ENCODE data around the gene CRTC2.
A peak's percentile ranks its signal among the peaks of the same experiment; 100 is the strongest.

Gene CRTC2

DNA sequence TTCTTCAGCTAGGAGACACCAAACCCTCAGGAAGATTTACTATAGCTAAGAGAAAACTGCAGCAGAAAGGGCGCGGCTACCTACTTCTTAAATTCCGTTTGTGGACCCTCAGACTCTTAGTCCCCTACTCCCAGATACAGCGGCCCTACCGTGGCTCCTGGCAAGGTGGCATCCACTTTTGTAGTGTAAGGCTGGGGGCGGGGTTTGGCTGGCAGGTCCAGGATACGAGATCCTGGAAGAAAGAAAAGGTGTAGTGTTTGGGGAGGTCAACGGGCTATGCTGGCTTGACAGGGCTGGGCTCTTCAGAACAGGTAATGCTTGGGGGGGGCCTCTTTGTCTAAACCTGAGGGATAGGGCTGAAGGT lies 9.6 kb upstream of the CRTC2 start:
- no peak for TF ChIP-seq EZH2phosphoT487 (IDR thresholded peaks at IDR 0.05; ENCODE audit: borderline replicate concordance)
- TF ChIP-seq, protein P1, sequence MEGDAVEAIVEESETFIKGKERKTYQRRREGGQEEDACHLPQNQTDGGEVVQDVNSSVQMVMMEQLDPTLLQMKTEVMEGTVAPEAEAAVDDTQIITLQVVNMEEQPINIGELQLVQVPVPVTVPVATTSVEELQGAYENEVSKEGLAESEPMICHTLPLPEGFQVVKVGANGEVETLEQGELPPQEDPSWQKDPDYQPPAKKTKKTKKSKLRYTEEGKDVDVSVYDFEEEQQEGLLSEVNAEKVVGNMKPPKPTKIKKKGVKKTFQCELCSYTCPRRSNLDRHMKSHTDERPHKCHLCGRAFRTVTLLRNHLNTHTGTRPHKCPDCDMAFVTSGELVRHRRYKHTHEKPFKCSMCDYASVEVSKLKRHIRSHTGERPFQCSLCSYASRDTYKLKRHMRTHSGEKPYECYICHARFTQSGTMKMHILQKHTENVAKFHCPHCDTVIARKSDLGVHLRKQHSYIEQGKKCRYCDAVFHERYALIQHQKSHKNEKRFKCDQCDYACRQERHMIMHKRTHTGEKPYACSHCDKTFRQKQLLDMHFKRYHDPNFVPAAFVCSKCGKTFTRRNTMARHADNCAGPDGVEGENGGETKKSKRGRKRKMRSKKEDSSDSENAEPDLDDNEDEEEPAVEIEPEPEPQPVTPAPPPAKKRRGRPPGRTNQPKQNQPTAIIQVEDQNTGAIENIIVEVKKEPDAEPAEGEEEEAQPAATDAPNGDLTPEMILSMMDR (conservative IDR thresholded peaks at IDR 0.05; ENCODE audit: low read length): no peak
- Histone ChIP-seq H3K36me3 (ENCODE audit: insufficient read depth, low read length) (no peaks in the 10 kb centered on the region), H3K4me2 (ENCODE audit: low read depth, low read length, poor library complexity, severe bottlenecking) (peak overlapping the region; percentile 78), H3K9me3 (ENCODE audit: insufficient read depth, low read depth, low read length) (no peaks in the 10 kb centered on the region), H3K9me2 (replicated peaks; ENCODE audit: low read depth, low read length) (no peaks in the 10 kb centered on the region), H2AFZ (ENCODE audit: low read length) (peak overlapping the region; percentile 47), H4K20me1 (ENCODE audit: insufficient read depth, low read length, poor library complexity, severe bottlenecking) (no peaks in the 10 kb centered on the region), H3K4me1 (ENCODE audit: insufficient read depth, low read length, poor library complexity, severe bottlenecking) (peaks cover 44% of the 10 kb centered on the region), H3K27me3 (ENCODE audit: insufficient read depth, low read length, poor library complexity, severe bottlenecking) (no peaks in the 10 kb centered on the region), H3K9ac (ENCODE audit: low read depth, low read length, poor library complexity, severe bottlenecking) (peak overlapping the region; percentile 97), H3K79me2 (ENCODE audit: insufficient read depth, low read length) (peaks cover 55% of the 10 kb centered on the region), H3F3A (ENCODE audit: low read depth) (no peaks in the 10 kb centered on the region), H3K4me3 (ENCODE audit: low read length, poor library complexity, severe bottlenecking) (peak overlapping the region; percentile 90)

DNA sequence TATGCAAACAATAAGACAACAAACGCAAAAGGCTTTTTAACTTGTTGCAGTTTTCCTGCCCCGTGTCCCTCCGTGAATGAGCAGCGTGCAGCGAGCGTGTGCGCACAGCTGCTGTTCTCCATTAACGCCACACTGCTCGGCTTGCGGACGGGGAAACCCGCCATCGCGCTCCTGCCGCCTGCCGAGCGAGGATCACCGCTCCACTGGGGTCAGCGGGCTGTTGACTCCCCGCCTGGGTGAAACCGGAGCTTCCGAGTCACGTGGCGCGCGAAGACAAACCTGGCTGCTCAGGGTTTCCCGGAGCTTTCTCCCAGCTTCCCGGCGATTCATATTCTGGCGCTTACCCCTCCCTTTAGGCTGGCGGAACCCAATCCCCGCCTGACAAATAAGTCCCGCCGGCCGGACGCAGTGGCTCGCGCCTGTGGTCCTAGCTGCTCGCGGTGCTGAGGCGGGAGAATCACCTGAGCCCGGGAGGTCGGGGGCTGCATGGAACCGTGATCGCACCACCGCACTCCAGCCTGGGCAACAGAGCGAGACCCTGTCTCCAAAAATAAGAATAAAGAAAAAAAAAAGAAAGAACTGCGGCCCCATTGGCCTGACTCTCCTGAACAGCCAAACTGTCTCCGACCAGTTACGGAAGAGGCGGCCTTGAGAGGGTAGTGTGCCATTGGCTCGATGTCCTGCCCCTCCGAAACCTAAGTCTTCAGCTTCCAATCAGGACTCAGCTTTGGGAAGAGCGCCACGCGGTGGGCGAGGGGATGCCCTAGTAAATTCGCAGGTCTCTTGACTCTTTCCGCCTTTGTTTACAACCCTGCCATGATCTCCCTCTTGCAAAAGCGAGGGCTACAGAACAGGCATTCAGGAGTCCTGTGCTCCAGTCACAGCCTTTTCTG lies 8.9 kb upstream of the CRTC2 start, which contains the start of gene CREB3L4:
CREB3L4 (plus strand) TSS at position 796 of the 893 bp plus-strand sequence. CDS start 624 bp downstream, outside the sequence.
- Histone ChIP-seq H3K9ac (ENCODE audit: low read depth, low read length, poor library complexity, severe bottlenecking) (peak within 1 kb of the TSS; percentile 97), H4K20me1 (ENCODE audit: insufficient read depth, low read length, poor library complexity, severe bottlenecking) (peaks cover 5% of the 10 kb centered on the region), H3K27me3 (ENCODE audit: insufficient read depth, low read length, poor library complexity, severe bottlenecking) (no peaks in the 10 kb centered on the region), H2AFZ (ENCODE audit: low read length) (peak within 1 kb of the TSS; percentile 81), H3K9me3 (ENCODE audit: insufficient read depth, low read depth, low read length) (no peaks in the 10 kb centered on the region), H3K4me2 (ENCODE audit: low read depth, low read length, poor library complexity, severe bottlenecking) (peak within 1 kb of the TSS; percentile 86), H3F3A (ENCODE audit: low read depth) (no peaks in the 10 kb centered on the region), H3K36me3 (ENCODE audit: insufficient read depth, low read length) (no peaks in the 10 kb centered on the region), H3K79me2 (ENCODE audit: insufficient read depth, low read length) (peaks cover 61% of the 10 kb centered on the region), H3K9me2 (replicated peaks; ENCODE audit: low read depth, low read length) (no peaks in the 10 kb centered on the region), H3K4me1 (ENCODE audit: insufficient read depth, low read length, poor library complexity, severe bottlenecking) (peaks cover 50% of the 10 kb centered on the region), H3K4me3 (ENCODE audit: low read length, poor library complexity, severe bottlenecking) (peak within 1 kb of the TSS; percentile 90)
- no peak for TF ChIP-seq EZH2phosphoT487 (IDR thresholded peaks at IDR 0.05; ENCODE audit: borderline replicate concordance)
- TF ChIP-seq, protein P1 (conservative IDR thresholded peaks at IDR 0.05; ENCODE audit: low read length): peak; percentile 54

DNA sequence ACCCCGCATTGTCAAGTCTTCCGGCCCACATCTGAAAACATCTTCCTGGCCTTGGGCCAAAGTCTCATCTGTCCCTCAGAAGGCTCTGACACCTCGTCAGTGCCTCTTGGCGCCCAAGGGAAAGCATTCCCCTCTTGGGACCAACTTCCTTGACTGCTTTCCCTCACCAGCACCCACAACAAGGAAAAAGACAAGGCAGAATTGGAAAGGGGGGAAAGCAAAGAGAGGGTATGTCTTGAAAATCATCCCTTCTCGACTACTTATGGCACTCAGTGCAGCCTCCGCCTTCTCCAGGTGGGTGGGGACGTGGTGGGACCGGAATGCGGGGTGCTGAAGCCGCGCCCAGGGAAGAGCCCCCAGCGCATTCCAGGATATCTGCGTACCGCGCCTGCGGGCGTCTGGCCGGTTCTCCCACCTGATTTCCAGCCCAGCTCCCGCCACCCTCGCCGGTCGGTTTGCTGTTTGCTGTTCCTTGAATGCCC lies 5.5 kb upstream of the CRTC2 start:
- Histone ChIP-seq H3K9me3 (ENCODE audit: insufficient read depth, low read depth, low read length) (no peaks in the 10 kb centered on the region), H3K9ac (ENCODE audit: low read depth, low read length, poor library complexity, severe bottlenecking) (peak overlapping the region; percentile 85), H3K9me2 (replicated peaks; ENCODE audit: low read depth, low read length) (no peaks in the 10 kb centered on the region), H3K4me2 (ENCODE audit: low read depth, low read length, poor library complexity, severe bottlenecking) (peak overlapping the region; percentile 94), H3K4me3 (ENCODE audit: low read length, poor library complexity, severe bottlenecking) (peak overlapping the region; percentile 80), H4K20me1 (ENCODE audit: insufficient read depth, low read length, poor library complexity, severe bottlenecking) (peaks cover 6% of the 10 kb centered on the region), H3K4me1 (ENCODE audit: insufficient read depth, low read length, poor library complexity, severe bottlenecking) (peaks cover 47% of the 10 kb centered on the region), H2AFZ (ENCODE audit: low read length) (peak overlapping the region; percentile 88; the same call in 1 of the 2 replicates), H3K79me2 (ENCODE audit: insufficient read depth, low read length) (peaks cover 65% of the 10 kb centered on the region), H3K27me3 (ENCODE audit: insufficient read depth, low read length, poor library complexity, severe bottlenecking) (no peaks in the 10 kb centered on the region), H3F3A (ENCODE audit: low read depth) (no peaks in the 10 kb centered on the region), H3K36me3 (ENCODE audit: insufficient read depth, low read length) (no peaks in the 10 kb centered on the region)
- TF ChIP-seq EZH2phosphoT487 (IDR thresholded peaks at IDR 0.05; ENCODE audit: borderline replicate concordance): no peak
- TF ChIP-seq, protein P1 (conservative IDR thresholded peaks at IDR 0.05; ENCODE audit: low read length): no peak
